ENCODE measurements around the gene TMEM204.
A peak's percentile ranks its signal among the peaks of the same experiment; 100 is the strongest.

The TMEM204 gene

GRCh38 chr16:1533443-1533951 is at the start of gene TMEM204:
TSS of gene TMEM204 (plus strand) at chr16:1533666. CDS start at chr16:1534276, 610 bp downstream.
- peak; percentile 34 for ATAC-seq
- TF ChIP-seq GLIS3 (CRISPR knock-in tag; IDR thresholded peaks at IDR 0.05) (no peak), ZC3H10 (CRISPR knock-in tag; IDR thresholded peaks at IDR 0.05) (no peak), CSRNP3 (CRISPR knock-in tag; IDR thresholded peaks at IDR 0.05) (no peak), ZFP3 (CRISPR knock-in tag; IDR thresholded peaks at IDR 0.05) (no peak), BACH2 (CRISPR knock-in tag; IDR thresholded peaks at IDR 0.05; ENCODE audit: borderline replicate concordance) (no peak), ZNF70 (CRISPR knock-in tag; IDR thresholded peaks at IDR 0.05) (no peak), CSDC2 (CRISPR knock-in tag; IDR thresholded peaks at IDR 0.05) (no peak), PATZ1 (CRISPR knock-in tag; IDR thresholded peaks at IDR 0.05; ENCODE audit: borderline replicate concordance) (no peak), ESRRG (CRISPR knock-in tag; IDR thresholded peaks at IDR 0.05) (no peak), TOX (CRISPR knock-in tag; IDR thresholded peaks at IDR 0.05; ENCODE audit: borderline replicate concordance) (no peak), RARB (CRISPR knock-in tag; IDR thresholded peaks at IDR 0.05) (no peak), OSR1 (CRISPR knock-in tag; IDR thresholded peaks at IDR 0.05) (no peak), POU6F1 (CRISPR knock-in tag; IDR thresholded peaks at IDR 0.05; ENCODE audit: borderline replicate concordance, low read depth) (no peak), TSHZ2 (CRISPR knock-in tag; IDR thresholded peaks at IDR 0.05) (no peak), SNAI2 (CRISPR knock-in tag; IDR thresholded peaks at IDR 0.05) (no peak), ISL1 (CRISPR knock-in tag; IDR thresholded peaks at IDR 0.05) (no peak), TCF4 (CRISPR knock-in tag; IDR thresholded peaks at IDR 0.05; ENCODE audit: borderline replicate concordance) (no peak), ARNTL (CRISPR knock-in tag; IDR thresholded peaks at IDR 0.05; ENCODE audit: borderline replicate concordance, low read depth) (no peak), CREB5 (CRISPR knock-in tag; IDR thresholded peaks at IDR 0.05; ENCODE audit: low read depth) (no peak), ZNF565 (CRISPR knock-in tag; conservative IDR thresholded peaks at IDR 0.05; ENCODE audit: low read depth) (no peak)

GRCh38 chr16:1485847-1486496 is 47.5 kb upstream of the TMEM204 start:
- TF ChIP-seq ZC3H10 (CRISPR knock-in tag; IDR thresholded peaks at IDR 0.05) = no peak
- TF ChIP-seq OSR1 (CRISPR knock-in tag; IDR thresholded peaks at IDR 0.05) = no peak
- no peak for TF ChIP-seq POU6F1 (CRISPR knock-in tag; IDR thresholded peaks at IDR 0.05; ENCODE audit: borderline replicate concordance, low read depth)
- no peak for TF ChIP-seq ZNF565 (CRISPR knock-in tag; conservative IDR thresholded peaks at IDR 0.05; ENCODE audit: low read depth)
- TF ChIP-seq TOX (CRISPR knock-in tag; IDR thresholded peaks at IDR 0.05; ENCODE audit: borderline replicate concordance) = no peak
- TF ChIP-seq ZFP3 (CRISPR knock-in tag; IDR thresholded peaks at IDR 0.05) = no peak
- TF ChIP-seq ZFP30 (CRISPR knock-in tag; IDR thresholded peaks at IDR 0.05) = no peak
- no peak for TF ChIP-seq PPARA (CRISPR knock-in tag; IDR thresholded peaks at IDR 0.05; ENCODE audit: borderline replicate concordance)
- TF ChIP-seq TCF4 (CRISPR knock-in tag; IDR thresholded peaks at IDR 0.05; ENCODE audit: borderline replicate concordance) = no peak
- no peak for TF ChIP-seq GLIS3 (CRISPR knock-in tag; IDR thresholded peaks at IDR 0.05)
- no peak for TF ChIP-seq TSHZ2 (CRISPR knock-in tag; IDR thresholded peaks at IDR 0.05)
- TF ChIP-seq CSRNP3 (CRISPR knock-in tag; IDR thresholded peaks at IDR 0.05) = no peak
- TF ChIP-seq CSDC2 (CRISPR knock-in tag; IDR thresholded peaks at IDR 0.05) = no peak
- ATAC-seq = no peak
